Hepatocyte (in vitro differentiated cells): Measurements from ENCODE around the gene CHST3.

Experiments used
- CTCF ChIP-seq: fragments of 200-600 bp; sonication (generic); IDR thresholded peaks from 2 replicates; pipeline ENCODE4 v1.5.1; 2016; ENCODE audit warnings: antibody characterized with exemption, mild to moderate bottlenecking; ENCODE audit not compliant: poor library complexity
- EZH2 ChIP-seq: fragments of 200-600 bp; sonication (generic); IDR thresholded peaks from 2 replicates; pipeline ENCODE4 v1.6.1; 2016; ENCODE audit warnings: antibody characterized with exemption, mild to moderate bottlenecking, borderline replicate concordance
- EZH2phosphoT487 ChIP-seq: fragments of 200-600 bp; sonication (generic); IDR thresholded peaks from one replicate; pipeline ENCODE4 v1.6.1; 2018; ENCODE audit warnings: antibody characterized with exemption, mild to moderate bottlenecking, low read depth, moderate library complexity; ENCODE audit not compliant: unreplicated experiment, severe bottlenecking

- TF ChIP-seq CTCF (no peak), EZH2 (no peak), EZH2phosphoT487 (no peak)
Measured at GRCh38 chr10:71985542-71986250, 21.5 kb downstream of the CHST3 start.
